HG02642 (cell line): Measurements from ENCODE around the gene PPIP5K1.
A peak's percentile ranks its signal among the peaks of the same experiment; 100 is the strongest.

ENCODE experiments used
- ATAC-seq: cut with Tn5 transposase; IDR thresholded peaks from one replicate; pipeline ENCODE4 v1.9.1; 2021; ENCODE audit warnings: mild to moderate bottlenecking; ENCODE audit not compliant: unreplicated experiment, poor library complexity

PPIP5K1 gene

GRCh38 chr15:43519196-43519595 is 70.8 kb downstream of the PPIP5K1 start:
- no peak for ATAC-seq

- no peak for ATAC-seq
These were observed 71.7 kb downstream of the PPIP5K1 start for GRCh38 chr15:43518197-43518761.

GRCh38 chr15:43517354-43518196 is 72.4 kb downstream of the PPIP5K1 start, which contains the start of gene MAP1A:
Gene MAP1A, plus strand, starts transcription at chr15:43517608. Its CDS starts 3,866 bp downstream, at chr15:43521474.
- no peak for ATAC-seq

- ATAC-seq, result no peak
These were observed 73.1 kb downstream of the PPIP5K1 start for GRCh38 chr15:43516801-43517353.

DNA sequence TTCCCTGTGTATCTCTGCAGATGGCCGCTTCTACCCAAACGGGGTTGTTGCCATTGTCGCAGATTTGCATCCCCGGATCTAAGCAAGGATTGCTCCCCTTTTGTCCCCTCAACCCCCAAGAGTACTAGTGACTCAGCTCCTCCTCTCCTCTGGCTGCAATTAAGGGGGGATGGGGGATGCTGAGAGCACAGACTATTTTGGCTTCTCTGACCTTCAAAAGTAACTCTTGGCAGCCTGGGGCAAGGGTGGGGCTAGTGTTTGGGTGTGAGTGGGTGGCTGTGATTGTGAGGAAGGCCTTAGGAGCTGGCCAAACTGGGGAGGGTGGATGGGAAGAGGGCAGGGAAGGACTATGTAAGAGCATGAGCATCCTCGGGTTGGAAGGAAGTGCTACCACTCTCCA is 73.8 kb downstream of the PPIP5K1 start:
- ATAC-seq, result no peak

- ATAC-seq, result no peak
These were observed 74.3 kb downstream of the PPIP5K1 start for GRCh38 chr15:43515741-43516140.

- no peak for ATAC-seq
These were observed 75.6 kb downstream of the PPIP5K1 start for GRCh38 chr15:43514241-43515057.

GRCh38 chr15:43513550-43513949 is 76.5 kb downstream of the PPIP5K1 start:
- no peak for ATAC-seq

DNA sequence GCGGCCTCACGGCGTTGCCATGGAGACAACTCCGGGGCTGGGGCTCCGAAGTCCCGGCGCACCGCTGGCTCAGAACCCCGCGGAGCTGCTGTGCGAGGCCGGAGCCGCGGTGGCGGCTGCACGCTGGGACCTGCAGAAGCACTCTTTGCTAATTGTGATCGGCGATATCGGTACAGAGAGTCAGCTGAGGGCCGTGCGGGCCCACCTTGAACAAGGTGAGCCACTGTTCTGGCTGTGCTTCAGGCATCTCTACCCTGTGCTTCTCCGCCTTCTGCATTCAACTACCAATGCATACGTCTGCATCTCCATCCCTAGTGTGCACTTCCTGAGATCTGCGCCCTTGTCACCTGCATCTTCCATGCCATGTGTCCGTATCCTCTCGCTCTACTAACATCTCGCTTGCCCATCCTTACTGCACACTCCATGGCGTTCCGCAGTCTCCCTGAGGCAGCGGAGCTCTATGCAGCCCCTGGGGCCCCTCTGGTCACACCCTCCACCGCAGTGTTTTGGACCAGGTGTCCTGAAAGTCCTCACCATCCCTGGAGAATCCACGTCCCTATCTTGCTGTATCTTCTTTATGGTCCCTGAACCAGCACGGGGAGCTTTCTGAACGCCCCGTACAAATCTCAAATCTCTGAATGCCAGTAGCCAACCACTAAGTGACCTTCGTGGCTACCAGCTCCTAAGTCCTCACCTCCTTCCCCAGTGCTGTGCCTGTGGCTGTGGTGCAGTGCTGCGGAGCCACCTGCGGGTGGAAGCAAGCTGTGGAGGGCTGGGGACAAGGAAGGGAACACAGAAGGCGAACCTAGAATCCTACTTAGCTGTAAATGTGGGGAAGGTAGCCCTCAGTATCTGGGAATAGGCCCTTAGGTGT is 78.8 kb downstream of the PPIP5K1 start:
- no peak for ATAC-seq

GRCh38 chr15:43510200-43511011 is 79.6 kb downstream of the PPIP5K1 start:
- ATAC-seq, result peak; percentile 98

DNA sequence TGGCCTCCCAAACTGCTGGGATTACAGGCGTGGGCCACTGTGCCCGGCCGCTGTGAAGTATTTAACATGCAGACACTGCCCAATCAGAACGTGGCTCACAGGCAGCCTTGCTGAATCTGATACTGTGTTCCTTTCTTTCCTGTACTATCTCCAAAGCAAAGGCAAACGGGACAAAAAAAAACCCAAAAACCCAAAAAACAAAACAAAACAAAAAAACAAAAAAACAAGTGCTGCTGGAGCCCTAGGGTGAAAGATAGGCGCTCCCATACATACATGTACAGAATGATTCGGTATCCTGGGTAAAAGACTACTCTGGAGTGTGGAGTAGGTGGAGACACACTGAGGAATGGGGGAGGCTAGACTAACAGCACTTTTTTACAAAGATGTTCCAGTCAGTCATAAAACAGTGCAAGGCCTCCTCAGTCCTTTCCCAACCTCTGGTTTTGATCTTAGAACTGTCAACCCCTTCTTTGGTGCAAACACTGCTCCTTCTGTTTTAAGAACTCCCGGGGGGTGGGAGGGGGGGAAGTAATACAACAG is 80.3 kb downstream of the PPIP5K1 start:
- no peak for ATAC-seq

DNA sequence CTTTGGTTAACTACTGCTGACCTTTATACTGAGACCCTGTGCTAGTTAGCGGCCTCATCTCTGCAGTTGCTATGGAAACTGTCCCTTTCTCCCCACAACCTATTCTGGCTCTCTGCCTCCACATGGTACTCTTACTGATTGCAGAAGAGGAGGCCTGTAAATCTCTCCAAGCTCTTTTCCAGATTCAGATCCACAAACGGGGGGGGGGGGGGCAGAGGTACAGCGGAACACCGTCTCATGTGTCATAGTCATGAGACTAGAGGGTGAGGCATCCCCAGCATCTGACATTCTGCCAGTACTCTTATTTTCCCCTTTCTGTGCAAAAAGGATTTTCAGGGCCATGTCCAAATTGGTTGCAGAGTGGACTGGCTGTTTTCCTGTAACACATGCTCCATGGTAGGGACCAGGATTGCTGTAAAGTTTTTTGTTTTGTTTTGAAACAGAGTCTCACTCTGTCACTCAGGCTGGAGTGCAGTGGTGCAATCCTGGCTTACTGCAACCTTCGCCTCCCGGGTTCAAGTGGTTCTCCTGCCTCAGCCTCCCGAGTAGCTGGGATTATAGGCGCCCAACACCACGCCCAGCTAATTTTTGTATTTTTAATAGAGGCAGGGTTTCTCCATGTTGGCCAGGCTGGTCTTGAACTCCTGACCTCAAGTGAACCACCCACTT is 80.9 kb downstream of the PPIP5K1 start:
- no peak for ATAC-seq

GRCh38 chr15:43508421-43508820 is 81.6 kb downstream of the PPIP5K1 start:
- no peak for ATAC-seq

GRCh38 chr15:43505738-43506137 is 84.3 kb downstream of the PPIP5K1 start:
- ATAC-seq, result no peak

- no peak for ATAC-seq
These were observed 90.4 kb downstream of the PPIP5K1 start for GRCh38 chr15:43499635-43500034.

DNA sequence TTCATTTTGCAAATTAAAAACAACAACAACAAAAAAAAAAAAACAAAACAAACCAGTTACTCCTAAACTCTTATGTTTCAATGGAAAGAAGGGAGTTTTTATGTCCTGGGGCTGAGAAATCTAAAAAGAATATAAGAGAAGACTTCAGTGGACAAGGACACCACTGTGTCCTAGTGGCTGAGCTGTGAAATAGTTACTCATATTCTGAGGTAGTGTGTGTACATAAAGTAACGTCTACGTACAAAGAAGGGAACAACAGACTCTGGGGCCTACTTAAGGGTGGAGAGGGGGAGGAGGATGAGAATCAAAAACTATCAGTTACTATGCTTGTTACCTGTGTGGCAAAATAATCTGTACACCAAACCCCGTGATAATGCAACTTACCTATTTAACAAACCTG is 91.0 kb downstream of the PPIP5K1 start:
- no peak for ATAC-seq

GRCh38 chr15:43493703-43494472 is 96.1 kb downstream of the PPIP5K1 start:
- ATAC-seq, result no peak
